ENCODE measurements around the gene SCAMP2. TPM values are rescaled to one million over a fixed set of nuclear protein-coding genes. Genes with fewer than 3 reads are reported as not detected.
"Not testable (repeated sequence)": the region's sequence is repeated elsewhere in the genome, so short reads cannot be mapped to it uniquely, and the experiment has no call there.

SCAMP2 gene
- total RNA-seq, 1 experiment from 2014 or later: 55.8 TPM

DNA sequence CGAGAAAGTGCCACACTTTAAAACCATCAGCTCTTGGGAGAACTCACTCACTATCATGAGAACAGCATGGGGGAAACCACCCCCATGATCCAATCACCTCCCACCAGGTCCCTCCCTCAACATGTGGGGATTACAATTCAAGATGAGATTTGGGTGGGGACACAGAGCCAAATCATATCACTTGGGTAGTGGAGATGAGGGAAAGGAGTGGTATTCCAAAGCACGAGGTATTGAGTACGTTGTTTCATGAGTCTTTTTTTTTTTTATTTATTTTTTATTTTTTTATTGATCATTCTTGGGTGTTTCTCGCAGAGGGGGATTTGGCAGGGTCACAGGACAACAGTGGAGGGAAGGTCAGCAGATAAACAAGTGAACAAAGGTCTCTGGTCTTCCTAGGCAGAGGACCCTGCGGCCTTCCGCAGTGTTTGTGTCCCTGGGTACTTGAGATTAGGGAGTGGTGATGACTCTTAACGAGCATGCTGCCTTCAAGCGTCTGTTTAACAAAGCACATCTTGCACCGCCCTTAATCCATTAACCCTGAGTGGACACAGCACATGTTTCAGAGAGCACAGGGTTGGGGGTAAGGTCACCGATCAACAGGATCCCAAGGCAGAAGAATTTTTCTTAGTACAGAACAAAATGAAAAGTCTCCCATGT, 14.5 kb upstream of the SCAMP2 start:
- H3K9me2 ChIP-seq (ENCODE audit: insufficient read depth); H3K27me3 ChIP-seq (ENCODE audit: insufficient read depth, low read length); DNase-seq (ENCODE audit: low read depth, low spot score); RAD21 ChIA-PET (ENCODE audit: low non-redundant PET in 1 of 2, low total read pairs in 2 of 2, uncharacterized antibody in 2 of 2, unreplicated experiment in 2 of 2); ATAC-seq; CTCF ChIA-PET; H4K20me1 ChIP-seq (ENCODE audit: insufficient read depth); H3K4me2 ChIP-seq (ENCODE audit: low read length); H3K9ac ChIP-seq (ENCODE audit: low read length); H3K27ac ChIP-seq (ENCODE audit: low read depth, low read length); BruUV-seq (replicated peaks); H2AFZ ChIP-seq (ENCODE audit: low read depth, low read length, poor library complexity, severe bottlenecking); intact Hi-C loops (cut with micrococcal nuclease); POLR2A ChIA-PET; H3K4me3 ChIP-seq (replicated peaks in 1 of 2; ENCODE audit: low read depth in 1 of 2, low read length in 2 of 2); H3K9me3 ChIP-seq (ENCODE audit: control insufficient read depth in 1 of 2, insufficient read depth in 1 of 2, low read depth in 1 of 2, low read length in 2 of 2): not testable (repeated sequence)
- Histone ChIP-seq H3K36me3 (ENCODE audit: control insufficient read depth in 1 of 2, insufficient read depth in 2 of 2, low read length in 2 of 2) (peaks cover 2 to 15% of the 10 kb centered on the region in 2 experiments; a peak in 2 of 4 replicates), H3K79me2 (ENCODE audit: insufficient read depth, low read length) (peaks cover 16% of the 10 kb centered on the region; the same call in 1 of the 2 replicates), H3K4me1 (ENCODE audit: control insufficient read depth in 1 of 2, insufficient read depth in 2 of 2, low read length in 2 of 2) (peaks cover 13 to 48% of the 10 kb centered on the region in 2 experiments)

DNA sequence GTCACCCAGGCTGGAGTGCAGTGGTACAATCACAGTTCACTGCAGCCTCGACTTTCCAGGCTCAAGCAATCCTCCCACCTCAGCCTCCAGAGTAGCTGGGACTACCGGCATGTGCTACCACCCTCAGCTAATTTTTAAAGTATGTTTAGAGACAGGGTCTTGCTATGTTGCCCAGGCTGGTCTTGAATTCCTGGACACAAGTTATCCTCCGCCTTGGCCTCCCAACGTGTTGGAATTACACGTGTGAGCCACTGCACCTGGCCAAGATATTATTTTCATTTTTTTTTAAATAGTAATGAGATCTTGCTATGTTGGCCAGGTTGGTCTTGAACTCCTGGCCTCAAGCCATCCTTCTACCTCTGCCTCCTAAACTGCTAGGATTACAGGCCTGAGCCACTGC, 12.3 kb upstream of the SCAMP2 start:
- ChIA-PET CTCF (no interaction called here), POLR2A (no interaction called here), RAD21 (ENCODE audit: low non-redundant PET in 1 of 2, low total read pairs in 2 of 2, uncharacterized antibody in 2 of 2, unreplicated experiment in 2 of 2) (no interaction called here)
- ATAC-seq: no peak
- no peak overlapping the region for H3K9ac ChIP-seq (ENCODE audit: low read length)
- no peaks in the 10 kb centered on the region for H3K36me3 ChIP-seq (ENCODE audit: control insufficient read depth in 1 of 2, insufficient read depth in 2 of 2, low read length in 2 of 2)
- H2AFZ ChIP-seq (ENCODE audit: low read depth, low read length, poor library complexity, severe bottlenecking): no peak overlapping the region
- H3K79me2 ChIP-seq (ENCODE audit: insufficient read depth, low read length): peaks cover 5% of the 10 kb centered on the region; the same call in 1 of the 2 replicates
- no peak for DNase-seq (ENCODE audit: low read depth, low spot score)
- H3K9me3 ChIP-seq (ENCODE audit: control insufficient read depth in 1 of 2, insufficient read depth in 1 of 2, low read depth in 1 of 2, low read length in 2 of 2): peaks cover 5 to 6% of the 10 kb centered on the region in 2 experiments; a peak in 2 of 4 replicates
- no peaks in the 10 kb centered on the region for H3K27me3 ChIP-seq (ENCODE audit: insufficient read depth, low read length)
- H3K27ac ChIP-seq (ENCODE audit: low read depth, low read length): no peak overlapping the region
- no peak overlapping the region; the same call in 1 of the 2 replicates for H3K4me2 ChIP-seq (ENCODE audit: low read length)
- peaks cover 13 to 29% of the 10 kb centered on the region in 2 experiments for H3K4me1 ChIP-seq (ENCODE audit: control insufficient read depth in 1 of 2, insufficient read depth in 2 of 2, low read length in 2 of 2)
- no peaks in the 10 kb centered on the region for H3K9me2 ChIP-seq (ENCODE audit: insufficient read depth)
- H4K20me1 ChIP-seq (ENCODE audit: insufficient read depth): no peaks in the 10 kb centered on the region
- H3K4me3 ChIP-seq (replicated peaks in 1 of 2; ENCODE audit: low read depth in 1 of 2, low read length in 2 of 2): no peak overlapping the region
- intact Hi-C loops (cut with micrococcal nuclease): no loop called here
- no TSS peak for BruUV-seq (replicated peaks)
- TF ChIP-seq POLR2A (IDR thresholded peaks at IDR 0.05; ENCODE audit: borderline replicate concordance, extremely low read depth, insufficient read depth, insufficient read length): no peak
- no peak for TF ChIP-seq ZFX (IDR thresholded peaks at IDR 0.05)
- TF ChIP-seq, protein P1, sequence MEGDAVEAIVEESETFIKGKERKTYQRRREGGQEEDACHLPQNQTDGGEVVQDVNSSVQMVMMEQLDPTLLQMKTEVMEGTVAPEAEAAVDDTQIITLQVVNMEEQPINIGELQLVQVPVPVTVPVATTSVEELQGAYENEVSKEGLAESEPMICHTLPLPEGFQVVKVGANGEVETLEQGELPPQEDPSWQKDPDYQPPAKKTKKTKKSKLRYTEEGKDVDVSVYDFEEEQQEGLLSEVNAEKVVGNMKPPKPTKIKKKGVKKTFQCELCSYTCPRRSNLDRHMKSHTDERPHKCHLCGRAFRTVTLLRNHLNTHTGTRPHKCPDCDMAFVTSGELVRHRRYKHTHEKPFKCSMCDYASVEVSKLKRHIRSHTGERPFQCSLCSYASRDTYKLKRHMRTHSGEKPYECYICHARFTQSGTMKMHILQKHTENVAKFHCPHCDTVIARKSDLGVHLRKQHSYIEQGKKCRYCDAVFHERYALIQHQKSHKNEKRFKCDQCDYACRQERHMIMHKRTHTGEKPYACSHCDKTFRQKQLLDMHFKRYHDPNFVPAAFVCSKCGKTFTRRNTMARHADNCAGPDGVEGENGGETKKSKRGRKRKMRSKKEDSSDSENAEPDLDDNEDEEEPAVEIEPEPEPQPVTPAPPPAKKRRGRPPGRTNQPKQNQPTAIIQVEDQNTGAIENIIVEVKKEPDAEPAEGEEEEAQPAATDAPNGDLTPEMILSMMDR (IDR thresholded peaks at IDR 0.05 in 2 of 3, conservative IDR thresholded peaks at IDR 0.05 in 1 of 3; ENCODE audit: borderline replicate concordance in 1 of 3, insufficient read depth in 1 of 3, low read depth in 2 of 3, low read length in 2 of 3): no peak
- TF ChIP-seq, protein P2, sequence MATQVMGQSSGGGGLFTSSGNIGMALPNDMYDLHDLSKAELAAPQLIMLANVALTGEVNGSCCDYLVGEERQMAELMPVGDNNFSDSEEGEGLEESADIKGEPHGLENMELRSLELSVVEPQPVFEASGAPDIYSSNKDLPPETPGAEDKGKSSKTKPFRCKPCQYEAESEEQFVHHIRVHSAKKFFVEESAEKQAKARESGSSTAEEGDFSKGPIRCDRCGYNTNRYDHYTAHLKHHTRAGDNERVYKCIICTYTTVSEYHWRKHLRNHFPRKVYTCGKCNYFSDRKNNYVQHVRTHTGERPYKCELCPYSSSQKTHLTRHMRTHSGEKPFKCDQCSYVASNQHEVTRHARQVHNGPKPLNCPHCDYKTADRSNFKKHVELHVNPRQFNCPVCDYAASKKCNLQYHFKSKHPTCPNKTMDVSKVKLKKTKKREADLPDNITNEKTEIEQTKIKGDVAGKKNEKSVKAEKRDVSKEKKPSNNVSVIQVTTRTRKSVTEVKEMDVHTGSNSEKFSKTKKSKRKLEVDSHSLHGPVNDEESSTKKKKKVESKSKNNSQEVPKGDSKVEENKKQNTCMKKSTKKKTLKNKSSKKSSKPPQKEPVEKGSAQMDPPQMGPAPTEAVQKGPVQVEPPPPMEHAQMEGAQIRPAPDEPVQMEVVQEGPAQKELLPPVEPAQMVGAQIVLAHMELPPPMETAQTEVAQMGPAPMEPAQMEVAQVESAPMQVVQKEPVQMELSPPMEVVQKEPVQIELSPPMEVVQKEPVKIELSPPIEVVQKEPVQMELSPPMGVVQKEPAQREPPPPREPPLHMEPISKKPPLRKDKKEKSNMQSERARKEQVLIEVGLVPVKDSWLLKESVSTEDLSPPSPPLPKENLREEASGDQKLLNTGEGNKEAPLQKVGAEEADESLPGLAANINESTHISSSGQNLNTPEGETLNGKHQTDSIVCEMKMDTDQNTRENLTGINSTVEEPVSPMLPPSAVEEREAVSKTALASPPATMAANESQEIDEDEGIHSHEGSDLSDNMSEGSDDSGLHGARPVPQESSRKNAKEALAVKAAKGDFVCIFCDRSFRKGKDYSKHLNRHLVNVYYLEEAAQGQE (IDR thresholded peaks at IDR 0.05; ENCODE audit: low read depth): no peak
- no peak for TF ChIP-seq YY1 (IDR thresholded peaks at IDR 0.05; ENCODE audit: extremely low read depth, insufficient replicate concordance, low read depth, low read length)
- TF ChIP-seq CBX3 (IDR thresholded peaks at IDR 0.05; ENCODE audit: low read depth): no peak
- TF ChIP-seq, protein P3, sequence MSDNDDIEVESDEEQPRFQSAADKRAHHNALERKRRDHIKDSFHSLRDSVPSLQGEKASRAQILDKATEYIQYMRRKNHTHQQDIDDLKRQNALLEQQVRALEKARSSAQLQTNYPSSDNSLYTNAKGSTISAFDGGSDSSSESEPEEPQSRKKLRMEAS (IDR thresholded peaks at IDR 0.05): no peak
- TF ChIP-seq EGR1 (IDR thresholded peaks at IDR 0.05; ENCODE audit: low read depth): no peak
- TF ChIP-seq, protein P4, sequence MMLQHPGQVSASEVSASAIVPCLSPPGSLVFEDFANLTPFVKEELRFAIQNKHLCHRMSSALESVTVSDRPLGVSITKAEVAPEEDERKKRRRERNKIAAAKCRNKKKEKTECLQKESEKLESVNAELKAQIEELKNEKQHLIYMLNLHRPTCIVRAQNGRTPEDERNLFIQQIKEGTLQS (IDR thresholded peaks at IDR 0.05): no peak
- TF ChIP-seq JUND (IDR thresholded peaks at IDR 0.05): no peak
- TF ChIP-seq SP1 (IDR thresholded peaks at IDR 0.05; ENCODE audit: low read depth): no peak
- no peak for TF ChIP-seq POLR2AphosphoS5 (IDR thresholded peaks at IDR 0.05; ENCODE audit: low read depth, low read length)
- TF ChIP-seq RAD21 (IDR thresholded peaks at IDR 0.05; ENCODE audit: low read depth): no peak
- no peak for TF ChIP-seq EZH2phosphoT487 (IDR thresholded peaks at IDR 0.05; ENCODE audit: borderline replicate concordance)
- no peak for TF ChIP-seq TCF7L2 (IDR thresholded peaks at IDR 0.05; ENCODE audit: borderline replicate concordance, extremely low read depth, insufficient read depth, insufficient read length)

Measured in HCT116 (cell line).